ENCODE measurements around the gene PDHB.
A peak's percentile ranks its signal among the peaks of the same experiment; 100 is the strongest.

The PDHB gene

DNA sequence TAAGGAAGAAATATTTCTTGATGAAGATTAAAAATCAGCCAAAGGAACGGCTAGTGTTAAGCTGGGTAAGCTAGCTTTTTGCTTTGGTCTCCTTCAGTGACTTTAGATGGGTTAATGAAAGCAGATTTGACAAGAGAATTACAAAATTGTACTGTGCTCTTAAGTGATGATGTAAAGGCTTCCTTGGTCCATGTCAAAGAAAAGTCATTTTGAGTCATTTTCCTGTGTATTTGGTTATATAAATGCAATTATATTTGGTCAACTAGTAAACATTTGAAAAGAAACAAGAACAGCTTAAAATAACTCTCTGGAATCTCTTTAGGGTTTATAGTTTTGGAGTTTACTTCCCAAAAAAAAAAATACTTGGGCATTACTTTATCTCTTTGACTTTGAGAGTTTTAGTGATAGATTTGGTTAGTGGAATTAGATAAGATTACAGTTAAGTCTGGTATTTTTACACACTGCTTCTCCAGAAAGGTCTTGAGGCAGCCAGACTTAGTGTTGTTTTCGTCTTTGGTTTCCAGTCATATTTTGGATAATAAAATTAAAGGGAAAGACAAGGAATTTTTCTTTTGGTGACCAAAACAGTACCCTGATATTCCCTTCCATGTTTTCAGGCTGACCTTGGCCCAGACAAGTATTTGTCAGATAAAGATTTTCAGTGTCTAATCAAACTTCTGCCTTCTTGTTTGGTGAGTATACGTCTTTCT is 42.3 kb downstream of the PDHB start:
- TF ChIP-seq, protein P1, sequence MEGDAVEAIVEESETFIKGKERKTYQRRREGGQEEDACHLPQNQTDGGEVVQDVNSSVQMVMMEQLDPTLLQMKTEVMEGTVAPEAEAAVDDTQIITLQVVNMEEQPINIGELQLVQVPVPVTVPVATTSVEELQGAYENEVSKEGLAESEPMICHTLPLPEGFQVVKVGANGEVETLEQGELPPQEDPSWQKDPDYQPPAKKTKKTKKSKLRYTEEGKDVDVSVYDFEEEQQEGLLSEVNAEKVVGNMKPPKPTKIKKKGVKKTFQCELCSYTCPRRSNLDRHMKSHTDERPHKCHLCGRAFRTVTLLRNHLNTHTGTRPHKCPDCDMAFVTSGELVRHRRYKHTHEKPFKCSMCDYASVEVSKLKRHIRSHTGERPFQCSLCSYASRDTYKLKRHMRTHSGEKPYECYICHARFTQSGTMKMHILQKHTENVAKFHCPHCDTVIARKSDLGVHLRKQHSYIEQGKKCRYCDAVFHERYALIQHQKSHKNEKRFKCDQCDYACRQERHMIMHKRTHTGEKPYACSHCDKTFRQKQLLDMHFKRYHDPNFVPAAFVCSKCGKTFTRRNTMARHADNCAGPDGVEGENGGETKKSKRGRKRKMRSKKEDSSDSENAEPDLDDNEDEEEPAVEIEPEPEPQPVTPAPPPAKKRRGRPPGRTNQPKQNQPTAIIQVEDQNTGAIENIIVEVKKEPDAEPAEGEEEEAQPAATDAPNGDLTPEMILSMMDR (IDR thresholded peaks at IDR 0.05; ENCODE audit: control insufficient read depth, insufficient read depth, low read depth, low read length, missing control alignments) = no peak
- no peak overlapping the region for H3K4me3 ChIP-seq (ENCODE audit: control insufficient read depth, low read depth, low read length)
- DNase-seq (ENCODE audit: low read depth) = no peak

DNA sequence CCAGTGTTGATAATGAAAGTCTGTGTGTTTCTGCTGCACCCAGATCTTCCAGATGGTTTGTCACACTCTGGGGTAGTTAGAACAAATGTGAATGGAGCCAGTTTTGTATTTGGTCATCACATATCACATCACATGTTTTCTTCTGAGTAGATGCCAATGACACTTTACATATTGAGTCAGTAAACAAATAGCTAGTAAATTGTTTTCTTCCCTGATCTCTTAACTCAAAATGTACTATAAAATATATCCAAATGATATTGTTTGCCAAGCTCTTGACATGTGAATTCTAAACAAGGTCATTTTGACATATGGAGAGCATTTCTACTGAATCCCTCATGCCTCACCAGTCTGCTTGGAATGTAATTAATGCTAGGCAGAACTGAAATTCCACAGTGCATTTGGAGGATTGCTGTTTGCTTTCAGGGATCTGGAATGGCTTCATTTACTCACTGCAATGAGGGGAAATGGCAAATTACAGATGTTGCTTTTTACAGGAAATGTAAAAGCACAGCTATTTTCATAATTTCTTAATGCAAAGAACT is 45.0 kb downstream of the PDHB start:
- no peak overlapping the region for H3K4me3 ChIP-seq (ENCODE audit: control insufficient read depth, low read depth, low read length)
- TF ChIP-seq, protein P1 (IDR thresholded peaks at IDR 0.05; ENCODE audit: control insufficient read depth, insufficient read depth, low read depth, low read length, missing control alignments) = no peak
- peak; percentile 62 for DNase-seq (ENCODE audit: low read depth)

DNA sequence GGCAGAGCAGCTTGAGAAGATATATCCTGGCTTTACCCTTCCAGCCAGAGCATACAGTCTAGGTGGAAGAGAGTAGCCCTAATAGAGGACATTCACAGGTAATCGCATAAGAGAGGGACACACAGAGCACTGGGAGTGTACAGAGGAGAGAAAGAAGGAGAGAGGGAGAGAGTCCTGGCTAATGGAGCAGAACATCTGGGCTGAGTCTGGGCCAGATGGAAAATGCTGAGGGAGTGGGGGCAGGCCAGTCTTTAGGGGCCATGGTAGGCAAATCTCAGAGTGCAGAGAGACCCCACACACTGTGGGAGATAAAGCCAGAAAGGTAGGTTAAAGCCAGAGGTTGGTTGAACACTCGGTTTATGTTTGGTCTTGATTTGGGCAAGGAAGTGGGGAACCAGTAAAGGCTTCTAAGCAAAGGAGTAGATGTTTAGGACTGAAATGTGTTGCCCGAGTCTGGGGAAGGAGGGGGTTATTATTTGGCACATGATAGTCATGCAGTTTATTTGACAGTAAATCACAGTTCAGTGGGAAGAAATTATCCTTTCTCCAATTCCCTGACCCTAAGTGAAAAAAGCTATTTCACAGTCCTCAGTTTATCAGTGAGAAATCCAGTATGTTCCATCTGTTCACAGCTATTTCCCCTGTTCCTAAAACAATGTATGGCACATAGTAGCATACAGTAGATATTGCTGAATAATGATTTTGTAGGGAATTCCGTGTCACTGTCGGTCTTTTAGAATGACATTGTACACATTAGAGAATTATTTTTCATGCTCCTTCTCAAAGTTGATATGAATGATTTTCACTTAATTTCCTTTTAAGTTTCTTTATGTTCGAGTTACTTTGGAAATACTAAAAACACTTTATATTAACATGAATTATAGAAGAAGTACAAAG is 45.7 kb downstream of the PDHB start:
- DNase-seq (ENCODE audit: low read depth) = no peak
- TF ChIP-seq, protein P1 (IDR thresholded peaks at IDR 0.05; ENCODE audit: control insufficient read depth, insufficient read depth, low read depth, low read length, missing control alignments) = no peak
- no peak overlapping the region for H3K4me3 ChIP-seq (ENCODE audit: control insufficient read depth, low read depth, low read length)

DNA sequence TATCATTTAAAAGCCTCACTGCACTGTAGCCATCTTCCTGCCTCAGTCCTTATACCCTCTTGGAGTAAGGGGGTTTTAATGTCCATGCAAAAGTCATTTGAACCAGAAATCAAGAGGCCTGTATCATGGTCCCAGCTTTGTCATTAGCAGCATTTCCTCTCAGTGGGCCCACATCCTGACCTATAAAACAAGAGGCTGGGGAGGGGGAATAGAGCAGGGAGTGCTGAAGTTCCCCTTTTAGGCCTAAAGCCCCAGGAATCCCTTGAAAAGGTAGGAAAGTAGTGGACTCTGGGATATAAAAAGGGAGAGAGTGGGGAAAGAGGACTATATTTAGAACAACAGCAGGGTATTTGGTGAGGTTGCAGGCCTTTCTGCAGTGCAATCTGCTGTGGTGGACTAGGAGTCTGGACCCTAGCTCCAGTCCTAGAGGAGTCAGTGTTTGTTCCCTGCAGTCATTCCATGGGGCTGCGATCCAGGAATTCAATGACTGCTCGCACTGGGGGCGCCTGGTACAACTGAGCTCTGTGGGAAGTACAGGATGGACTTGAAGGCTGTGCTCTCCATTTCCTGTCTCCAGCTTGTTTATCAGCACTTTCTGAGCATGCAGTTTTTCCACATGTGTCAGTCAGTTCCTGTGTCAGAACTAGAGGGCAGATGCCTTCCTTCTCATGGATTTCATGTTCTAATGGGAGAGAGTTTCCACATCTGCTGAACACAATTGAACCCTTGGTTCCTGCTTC is 46.8 kb downstream of the PDHB start:
- DNase-seq (ENCODE audit: low read depth) = no peak
- no peak overlapping the region for H3K4me3 ChIP-seq (ENCODE audit: control insufficient read depth, low read depth, low read length)
- TF ChIP-seq, protein P1 (IDR thresholded peaks at IDR 0.05; ENCODE audit: control insufficient read depth, insufficient read depth, low read depth, low read length, missing control alignments) = no peak

DNA sequence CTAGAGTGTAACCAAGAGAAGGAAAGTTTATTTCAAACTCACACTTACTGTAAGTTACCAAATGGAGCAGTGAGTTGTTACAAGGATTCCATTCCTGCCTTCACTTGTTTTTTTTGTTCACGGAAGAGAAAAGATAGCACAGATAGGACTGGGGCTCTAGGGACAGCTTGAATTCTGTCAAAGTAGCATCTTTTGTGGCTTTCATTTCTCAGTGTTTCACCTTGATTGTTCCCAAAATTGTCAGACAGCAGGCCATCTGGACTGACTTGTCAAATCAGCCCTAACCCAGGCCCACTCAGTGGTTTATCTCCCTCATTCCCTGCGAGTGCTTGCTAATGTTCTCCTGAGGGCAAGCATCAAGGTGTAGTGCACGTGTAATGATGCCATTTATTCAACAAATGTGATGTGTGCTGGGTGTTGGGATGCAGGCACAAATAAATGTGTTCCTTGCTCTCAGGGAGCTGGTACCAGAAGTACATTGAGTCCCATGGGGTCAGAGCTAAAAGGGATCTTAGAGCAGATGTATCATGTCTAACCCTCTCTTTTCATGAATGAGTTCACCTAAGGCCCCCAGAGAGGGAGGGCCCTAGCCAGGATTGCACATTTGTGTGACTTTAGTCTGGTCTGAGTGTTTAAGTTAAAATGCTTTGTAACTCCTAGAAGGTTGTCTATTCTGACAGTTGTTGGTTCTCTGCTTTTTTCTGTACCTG is 49.1 kb downstream of the PDHB start:
- H3K4me3 ChIP-seq (ENCODE audit: control insufficient read depth, low read depth, low read length) = no peak overlapping the region
- TF ChIP-seq, protein P1 (IDR thresholded peaks at IDR 0.05; ENCODE audit: control insufficient read depth, insufficient read depth, low read depth, low read length, missing control alignments) = no peak
- no peak for DNase-seq (ENCODE audit: low read depth)

DNA sequence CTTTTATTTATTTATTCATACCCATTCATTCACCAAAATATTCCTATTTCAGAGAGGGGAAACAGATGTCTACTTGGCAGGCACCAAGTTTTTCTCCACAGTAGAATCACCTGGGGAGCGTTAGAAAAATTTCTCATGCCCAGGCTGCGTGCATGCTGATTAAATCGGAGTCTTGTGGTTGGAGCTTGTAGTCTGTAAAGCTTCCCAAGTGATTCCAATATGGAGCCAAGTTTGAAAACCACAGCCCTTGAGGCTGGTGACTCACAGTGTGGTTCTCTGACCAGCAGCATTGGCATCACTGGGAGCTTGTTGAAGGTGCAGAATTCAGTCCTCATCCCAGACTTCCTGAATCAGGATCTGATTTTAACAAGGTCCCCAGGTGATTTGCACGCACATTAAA is 49.7 kb downstream of the PDHB start:
- DNase-seq (ENCODE audit: low read depth) = peak; percentile 99
- TF ChIP-seq, protein P1 (IDR thresholded peaks at IDR 0.05; ENCODE audit: control insufficient read depth, insufficient read depth, low read depth, low read length, missing control alignments) = no peak
- H3K4me3 ChIP-seq (ENCODE audit: control insufficient read depth, low read depth, low read length) = no peak overlapping the region

All from AG09309 (cell line).